Effector memory CD4-positive, alpha-beta T cell (primary cell): ENCODE results near the gene SYNPO2.
"Not testable (repeated sequence)": the region's sequence is repeated elsewhere in the genome, so short reads cannot be mapped to it uniquely, and the experiment has no call there.

Experiments used
- DNase-seq, 3 donors: peaks; one replicate each; pipeline ENCODE4 v3.0.0-alpha.2; 2020
- H3K27ac ChIP-seq: 2 replicates; pipeline ENCODE4 v1.7.0; 2013; ENCODE audit warnings: mild to moderate bottlenecking, low read length, moderate library complexity; ENCODE audit not compliant: insufficient read depth, poor library complexity, severe bottlenecking
- H3K27me3 ChIP-seq: replicated peaks from 2 replicates; pipeline ENCODE4 v1.7.0; 2013; ENCODE audit warnings: mild to moderate bottlenecking, low read length; ENCODE audit not compliant: insufficient read depth, control insufficient read depth, poor library complexity, severe bottlenecking
- H3K36me3 ChIP-seq: 2 replicates; pipeline ENCODE4 v1.7.0; 2013; ENCODE audit warnings: mild to moderate bottlenecking, low read length, moderate library complexity; ENCODE audit not compliant: control insufficient read depth, insufficient read depth
- H3K4me1 ChIP-seq: 2 replicates; pipeline ENCODE4 v1.7.0; 2013; ENCODE audit warnings: low read length, mild to moderate bottlenecking; ENCODE audit not compliant: control insufficient read depth, insufficient read depth, poor library complexity, severe bottlenecking
- H3K4me3 ChIP-seq: 2 replicates; pipeline ENCODE4 v1.7.0; 2013; ENCODE audit warnings: low read length, low read depth, mild to moderate bottlenecking; ENCODE audit not compliant: insufficient read depth, poor library complexity, severe bottlenecking
- H3K9me3 ChIP-seq: 2 replicates; pipeline ENCODE4 v1.7.0; 2013; ENCODE audit warnings: mild to moderate bottlenecking, low read length, moderate library complexity; ENCODE audit not compliant: control insufficient read depth

The SYNPO2 gene

DNA sequence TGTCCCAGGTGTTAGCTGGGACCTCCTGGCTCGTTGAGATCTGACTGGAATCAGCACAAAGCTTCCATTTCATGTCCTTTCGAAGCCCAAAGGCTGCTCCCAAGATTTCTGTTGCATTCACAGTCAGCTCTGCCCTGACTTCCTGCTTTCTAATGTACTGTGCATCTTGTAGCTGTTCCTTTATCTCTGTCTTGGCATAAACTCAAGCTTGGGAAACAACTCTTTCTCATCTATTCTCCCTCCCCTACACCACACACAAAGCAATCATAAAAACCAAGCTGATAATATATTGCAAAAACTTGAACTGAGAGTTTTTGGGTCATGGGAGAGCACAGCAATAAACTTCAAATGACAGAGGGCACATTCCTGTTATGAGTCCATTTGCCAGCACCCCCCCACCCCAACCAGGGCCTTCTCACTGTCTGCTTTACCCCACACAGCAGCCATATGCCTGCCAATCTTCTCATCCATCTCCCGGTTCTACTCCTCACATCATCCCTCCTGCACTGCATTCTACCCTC, 76.3 kb downstream of the SYNPO2 start:
- Histone ChIP-seq H3K36me3 (no peaks in the 10 kb centered on the region), H3K27ac (no peak overlapping the region), H3K9me3 (no peaks in the 10 kb centered on the region), H3K4me1 (no peaks in the 10 kb centered on the region), H3K27me3 (no peaks in the 10 kb centered on the region), H3K4me3 (no peak overlapping the region)
- DNase-seq = no peak

DNA sequence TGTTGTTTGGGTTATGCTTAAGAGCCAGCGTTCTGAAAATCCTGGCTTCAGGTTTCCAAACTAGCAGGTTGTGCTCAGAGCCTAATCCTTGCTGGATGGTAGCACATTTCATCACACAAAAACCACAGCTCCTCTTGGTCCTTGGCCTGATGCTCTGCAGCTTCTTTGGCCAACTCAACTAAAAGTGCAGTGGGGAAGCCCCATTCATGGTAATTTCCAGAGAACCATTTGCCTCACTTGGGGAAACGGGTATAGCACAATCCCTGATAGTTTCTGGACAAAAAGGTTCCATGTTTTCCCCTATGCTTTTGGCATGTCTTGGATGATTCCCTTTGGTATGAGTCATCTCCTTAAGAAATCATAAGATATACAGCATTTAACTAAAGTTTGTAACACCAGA, 78.7 kb downstream of the SYNPO2 start:
- Histone ChIP-seq H3K4me3 (no peak overlapping the region), H3K36me3 (no peaks in the 10 kb centered on the region), H3K27ac (no peak overlapping the region), H3K27me3 (no peaks in the 10 kb centered on the region), H3K4me1 (no peaks in the 10 kb centered on the region), H3K9me3 (no peaks in the 10 kb centered on the region)
- no peak for DNase-seq

DNA sequence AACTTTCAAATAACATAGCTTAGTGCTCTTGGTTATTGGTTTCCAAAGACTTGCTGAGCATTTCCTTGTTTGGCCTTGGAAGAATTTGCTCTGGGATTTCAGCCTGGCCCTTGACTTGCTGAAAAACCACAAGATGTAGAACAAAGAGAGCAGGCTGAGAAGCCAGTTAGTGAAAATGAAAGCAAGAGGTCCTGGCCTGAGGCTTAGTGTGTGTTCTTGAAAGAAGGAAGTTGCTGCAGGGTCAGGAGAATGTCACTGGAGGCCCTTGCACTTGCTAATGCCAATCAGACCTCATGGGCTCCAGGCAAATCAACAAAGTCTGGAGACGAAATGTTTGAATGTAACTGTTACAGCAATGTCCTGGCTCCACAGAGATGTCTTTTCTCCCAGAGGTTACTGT, 79.4 kb downstream of the SYNPO2 start:
- H3K9me3 ChIP-seq = no peaks in the 10 kb centered on the region
- no peaks in the 10 kb centered on the region for H3K36me3 ChIP-seq
- H3K27me3 ChIP-seq = no peaks in the 10 kb centered on the region
- H3K27ac ChIP-seq = no peak overlapping the region
- H3K4me1 ChIP-seq = no peaks in the 10 kb centered on the region
- H3K4me3 ChIP-seq = no peak overlapping the region
- DNase-seq = no peak

DNA sequence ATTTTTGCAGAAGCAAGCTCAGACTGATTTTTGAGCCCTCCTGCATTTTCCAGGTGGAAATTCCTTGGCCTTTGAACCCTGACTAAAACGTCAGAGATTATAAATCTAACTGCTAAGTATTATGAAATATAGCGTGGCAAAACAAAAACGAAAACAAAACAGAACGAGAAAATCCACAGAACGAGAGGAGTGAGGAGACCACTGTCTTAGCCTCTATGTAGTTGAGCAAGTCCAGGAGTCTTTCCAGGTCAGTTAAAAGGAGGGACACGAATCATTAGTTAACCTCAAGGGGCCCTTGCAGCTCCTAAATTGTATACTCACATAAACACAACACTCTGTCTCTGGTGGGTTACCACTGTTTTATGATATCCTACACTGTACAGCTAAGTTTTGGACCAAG, 80.2 kb downstream of the SYNPO2 start:
- H3K4me1 ChIP-seq = no peaks in the 10 kb centered on the region
- no peak overlapping the region for H3K4me3 ChIP-seq
- no peak overlapping the region for H3K27ac ChIP-seq
- no peaks in the 10 kb centered on the region for H3K9me3 ChIP-seq
- H3K36me3 ChIP-seq = no peaks in the 10 kb centered on the region
- no peak for DNase-seq
- no peaks in the 10 kb centered on the region for H3K27me3 ChIP-seq

DNA sequence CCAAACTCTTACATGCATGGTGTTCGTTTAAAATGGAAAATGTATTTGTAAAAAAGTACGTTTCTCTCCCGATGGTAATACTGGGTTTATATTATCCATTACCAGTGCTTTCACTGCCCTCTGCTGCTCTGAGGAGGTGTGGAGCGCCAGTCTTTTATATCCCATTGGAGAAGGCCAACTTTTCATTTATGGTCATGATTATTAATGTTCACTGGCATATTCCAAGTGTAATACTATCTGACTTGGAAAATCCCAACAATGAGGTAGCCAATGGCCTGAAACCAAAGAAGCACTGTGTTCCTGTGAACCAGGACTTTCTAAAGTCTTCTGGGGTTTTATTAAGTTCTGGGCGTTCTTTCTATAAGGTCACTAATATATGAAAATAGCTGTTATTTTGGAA, 80.7 kb downstream of the SYNPO2 start:
- H3K9me3 ChIP-seq = no peaks in the 10 kb centered on the region
- no peak overlapping the region for H3K27ac ChIP-seq
- no peak for DNase-seq
- H3K36me3 ChIP-seq = no peaks in the 10 kb centered on the region
- H3K4me3 ChIP-seq = no peak overlapping the region
- no peaks in the 10 kb centered on the region for H3K27me3 ChIP-seq
- H3K4me1 ChIP-seq = no peaks in the 10 kb centered on the region

DNA sequence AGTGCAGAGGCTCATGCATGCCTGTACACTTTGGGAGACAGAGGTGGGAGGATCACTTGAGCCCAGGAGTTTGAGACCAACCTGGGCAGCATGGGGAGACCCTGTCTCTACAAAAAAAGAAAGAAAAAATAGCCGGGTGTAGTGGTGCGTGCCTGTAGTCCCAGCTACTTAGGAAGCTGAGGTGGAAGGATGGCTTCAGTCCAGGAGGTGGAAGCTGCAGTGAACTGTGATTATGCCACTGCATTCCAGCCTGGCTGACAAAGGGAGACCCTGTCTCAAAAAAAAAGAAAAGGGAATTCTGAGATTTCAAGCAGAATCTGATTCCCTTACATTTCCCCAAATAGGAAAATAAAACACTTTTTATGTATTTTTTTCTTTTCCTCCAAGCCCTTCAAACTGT, 83.5 kb downstream of the SYNPO2 start:
- Histone ChIP-seq H3K9me3 (no peaks in the 10 kb centered on the region), H3K27me3 (no peaks in the 10 kb centered on the region), H3K4me3 (no peak overlapping the region), H3K4me1 (no peaks in the 10 kb centered on the region), H3K27ac (no peak overlapping the region), H3K36me3 (no peaks in the 10 kb centered on the region)
- DNase-seq = no peak

DNA sequence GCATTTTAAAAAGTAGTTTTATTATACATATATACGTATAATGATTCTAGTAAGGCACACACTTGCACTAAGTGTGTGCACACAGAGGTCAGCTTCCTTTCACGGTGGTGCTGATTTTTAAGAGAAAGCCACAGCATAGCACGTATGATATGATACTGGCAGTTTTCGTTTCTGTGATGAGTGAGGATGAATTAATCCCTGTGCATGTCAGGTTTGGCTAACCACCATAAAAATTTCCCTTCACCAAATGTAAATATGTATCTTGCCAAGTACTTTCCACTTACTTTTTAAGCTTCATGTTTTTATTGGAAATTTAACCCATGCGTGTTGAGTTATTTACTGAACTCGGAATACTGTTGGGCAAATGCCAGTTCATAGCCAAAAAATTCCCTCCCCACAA, 84.6 kb downstream of the SYNPO2 start:
- no peak overlapping the region for H3K4me3 ChIP-seq
- H3K27ac ChIP-seq = no peak overlapping the region

DNA sequence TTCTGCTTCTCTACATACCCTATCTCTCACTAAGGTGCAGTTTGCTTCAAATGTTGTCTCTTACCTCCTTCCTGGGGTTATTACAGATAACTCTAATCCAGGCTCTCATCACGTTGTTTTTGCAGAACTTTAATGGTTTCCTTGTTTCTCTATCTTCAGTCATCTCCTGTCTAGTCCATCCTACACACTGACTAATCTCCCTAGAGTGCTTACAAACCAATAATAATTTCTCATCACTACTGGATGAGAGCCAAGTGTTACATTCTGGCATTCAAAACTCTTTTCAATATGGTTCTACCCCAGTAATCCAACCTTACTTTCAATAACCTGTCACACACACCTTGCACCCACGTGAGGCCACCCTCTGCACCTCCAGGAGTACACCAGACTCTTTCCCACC, 86.1 kb downstream of the SYNPO2 start:
- no peaks in the 10 kb centered on the region for H3K9me3 ChIP-seq

More for the DNA sequence above, 84.6 kb downstream of the SYNPO2 start:
- H3K4me1 ChIP-seq = no peaks in the 10 kb centered on the region
- no peak for DNase-seq
- no peaks in the 10 kb centered on the region for H3K27me3 ChIP-seq
- H3K9me3 ChIP-seq = no peaks in the 10 kb centered on the region
- no peaks in the 10 kb centered on the region for H3K36me3 ChIP-seq

DNA sequence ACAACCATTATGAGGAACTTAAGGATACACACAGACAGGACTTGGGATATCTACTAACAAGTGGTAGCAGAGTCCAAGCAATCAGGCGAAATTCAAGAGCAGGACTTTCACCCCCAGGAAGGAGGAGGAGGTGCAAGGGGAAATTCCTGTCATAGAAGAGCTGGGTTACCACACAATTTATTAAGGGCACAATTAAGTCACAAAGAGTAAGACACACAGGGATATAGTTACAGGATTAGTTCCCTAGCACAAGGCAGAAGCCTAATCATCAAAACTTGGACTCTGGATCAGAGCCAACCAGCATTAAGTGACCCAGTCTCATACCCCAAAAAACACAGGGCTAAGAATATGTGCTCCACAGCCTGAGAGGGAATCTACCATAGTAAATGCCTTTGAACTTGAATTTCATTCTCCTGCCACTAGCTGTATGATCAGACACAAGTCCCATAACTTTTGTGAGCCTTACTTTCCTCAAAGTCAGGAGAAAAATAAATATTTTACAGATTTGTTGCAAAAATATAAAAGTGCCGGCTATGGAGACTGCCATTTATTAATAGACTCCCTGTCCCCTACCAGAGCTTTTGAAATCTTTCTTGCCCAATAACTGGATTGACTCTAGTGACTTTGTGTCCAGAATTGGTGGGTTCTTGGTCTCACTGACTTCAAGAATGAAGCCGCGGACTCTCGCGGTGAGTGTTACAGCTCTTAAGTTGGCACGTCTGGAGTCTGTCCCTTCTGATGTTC, 87.0 kb downstream of the SYNPO2 start:
- H3K9me3 ChIP-seq = no peaks in the 10 kb centered on the region
- H3K27ac ChIP-seq = no peak overlapping the region
- no peaks in the 10 kb centered on the region for H3K36me3 ChIP-seq
- DNase-seq = no peak
- no peaks in the 10 kb centered on the region for H3K27me3 ChIP-seq
- no peaks in the 10 kb centered on the region for H3K4me1 ChIP-seq
- H3K4me3 ChIP-seq = no peak overlapping the region

More for the DNA sequence above, 86.1 kb downstream of the SYNPO2 start:
- no peak overlapping the region for H3K27ac ChIP-seq
- no peak overlapping the region for H3K4me3 ChIP-seq
- DNase-seq = no peak
- no peaks in the 10 kb centered on the region for H3K27me3 ChIP-seq
- no peaks in the 10 kb centered on the region for H3K4me1 ChIP-seq
- no peaks in the 10 kb centered on the region for H3K36me3 ChIP-seq

DNA sequence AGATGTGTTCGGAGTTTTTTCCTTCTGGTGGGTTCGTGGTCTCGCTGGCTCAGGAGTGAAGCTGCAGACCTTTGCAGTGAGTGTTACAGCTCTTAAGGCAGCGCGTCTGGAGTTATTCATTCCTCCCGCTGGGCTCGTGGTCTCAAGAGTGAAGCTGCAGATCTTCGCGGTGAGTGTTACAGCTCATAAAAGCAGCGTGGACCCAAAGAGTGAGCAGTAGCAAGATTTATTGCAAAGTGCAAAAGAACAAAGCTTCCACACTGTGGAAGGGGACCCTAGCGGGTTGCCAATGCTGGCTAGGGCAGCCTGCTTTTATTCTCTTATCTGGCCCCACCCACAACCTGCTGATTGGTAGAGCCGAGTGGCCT, 87.5 kb downstream of the SYNPO2 start:
- H3K4me1 ChIP-seq, H3K4me3 ChIP-seq, H3K27me3 ChIP-seq, H3K9me3 ChIP-seq, H3K36me3 ChIP-seq, H3K27ac ChIP-seq, DNase-seq: not testable (repeated sequence)
